Heart left ventricle (tissue), 13 donors: ENCODE measurements around the gene CLIC2.

Experiments
- POLR2A ChIP-seq, 2 donors: fragments of 450-650 bp; IDR thresholded peaks; one replicate each; pipeline ENCODE4 v1.6.1; 2017; ENCODE audit warnings: antibody characterized with exemption in 2 of 2, mild to moderate bottlenecking in 2 of 2, moderate library complexity in 2 of 2
- TF ChIP-seq, protein P1 (sequence below), 12 donors: fragments of 200-600 bp; sonication (generic) in 4 of 12; IDR thresholded peaks; one replicate each; pipeline versions ENCODE4 v1.5.0 to v1.8.0; 2018 to 2022; ENCODE audit warnings: antibody characterized with exemption in 12 of 12, mild to moderate bottlenecking in 5 of 12
- donor health status: ischemic (EF 13 %, LVEDD 7.1; RV severe dilation, severe dysfunction).
- donor health status: DM: no; HTN: yes; CAD: no.
- donor health status: DM: no; HTN: no; CAD: no.
- donor health status: ischemic (EF 25% LVEDD 6.9; RV normal size, moderate dysfunction).
- donor health status: ischemic (EF 25% LVEDD 5.7; RV mildly dilated, moderate dysfunction).
- donor health status: ischemic (EF 35%, LVEDD 5.7; RV mildly dilated, moderate dysfunction).
- donor health status: nonischemic (EF 11% LVEDD 7.7; RV severe dilation, severe dysfunction).
- donor health status: DM: yes; HTN: yes; CAD: no.
- donor health status: PGD.
- donor health status: ischemic (EF 29% LVEDD 5.4; RV normal size, mild dysfunction).
- donor health status: nonischemic (EF 23%, LVEDD 6.1; RV moderate dilation, normal function).

GRCh38 chrX:155262970-155263754 lies 71.3 kb downstream of the CLIC2 start:
- TF ChIP-seq, protein P1, sequence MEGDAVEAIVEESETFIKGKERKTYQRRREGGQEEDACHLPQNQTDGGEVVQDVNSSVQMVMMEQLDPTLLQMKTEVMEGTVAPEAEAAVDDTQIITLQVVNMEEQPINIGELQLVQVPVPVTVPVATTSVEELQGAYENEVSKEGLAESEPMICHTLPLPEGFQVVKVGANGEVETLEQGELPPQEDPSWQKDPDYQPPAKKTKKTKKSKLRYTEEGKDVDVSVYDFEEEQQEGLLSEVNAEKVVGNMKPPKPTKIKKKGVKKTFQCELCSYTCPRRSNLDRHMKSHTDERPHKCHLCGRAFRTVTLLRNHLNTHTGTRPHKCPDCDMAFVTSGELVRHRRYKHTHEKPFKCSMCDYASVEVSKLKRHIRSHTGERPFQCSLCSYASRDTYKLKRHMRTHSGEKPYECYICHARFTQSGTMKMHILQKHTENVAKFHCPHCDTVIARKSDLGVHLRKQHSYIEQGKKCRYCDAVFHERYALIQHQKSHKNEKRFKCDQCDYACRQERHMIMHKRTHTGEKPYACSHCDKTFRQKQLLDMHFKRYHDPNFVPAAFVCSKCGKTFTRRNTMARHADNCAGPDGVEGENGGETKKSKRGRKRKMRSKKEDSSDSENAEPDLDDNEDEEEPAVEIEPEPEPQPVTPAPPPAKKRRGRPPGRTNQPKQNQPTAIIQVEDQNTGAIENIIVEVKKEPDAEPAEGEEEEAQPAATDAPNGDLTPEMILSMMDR (IDR thresholded peaks at IDR 0.05): no peak
- no peak for TF ChIP-seq POLR2A (IDR thresholded peaks at IDR 0.05)
